ENCODE data around the gene XPO6.
"Not testable (repeated sequence)": the region's sequence is repeated elsewhere in the genome, so short reads cannot be mapped to it uniquely, and the experiment has no call there.

XPO6 gene

DNA sequence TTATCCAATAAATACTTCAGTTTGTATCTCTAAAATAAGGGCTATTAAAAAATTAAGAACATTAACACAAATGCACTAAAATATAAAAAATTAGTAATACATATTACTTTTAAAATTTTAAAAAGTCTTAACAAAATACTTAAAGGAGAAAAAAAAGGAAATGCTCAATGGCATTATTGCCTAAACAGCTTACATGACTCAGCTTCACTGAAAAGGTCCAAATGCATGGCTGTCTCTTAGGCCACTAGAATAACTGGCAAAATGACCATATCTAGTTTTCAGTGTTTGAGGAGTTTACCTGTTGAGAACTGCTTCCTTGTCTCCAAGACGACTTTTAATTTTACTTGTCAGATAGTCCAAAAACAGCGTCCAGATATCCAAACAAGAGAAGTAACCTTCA, 66.0 kb downstream of the XPO6 start:
- no peak for DNase-seq

DNA sequence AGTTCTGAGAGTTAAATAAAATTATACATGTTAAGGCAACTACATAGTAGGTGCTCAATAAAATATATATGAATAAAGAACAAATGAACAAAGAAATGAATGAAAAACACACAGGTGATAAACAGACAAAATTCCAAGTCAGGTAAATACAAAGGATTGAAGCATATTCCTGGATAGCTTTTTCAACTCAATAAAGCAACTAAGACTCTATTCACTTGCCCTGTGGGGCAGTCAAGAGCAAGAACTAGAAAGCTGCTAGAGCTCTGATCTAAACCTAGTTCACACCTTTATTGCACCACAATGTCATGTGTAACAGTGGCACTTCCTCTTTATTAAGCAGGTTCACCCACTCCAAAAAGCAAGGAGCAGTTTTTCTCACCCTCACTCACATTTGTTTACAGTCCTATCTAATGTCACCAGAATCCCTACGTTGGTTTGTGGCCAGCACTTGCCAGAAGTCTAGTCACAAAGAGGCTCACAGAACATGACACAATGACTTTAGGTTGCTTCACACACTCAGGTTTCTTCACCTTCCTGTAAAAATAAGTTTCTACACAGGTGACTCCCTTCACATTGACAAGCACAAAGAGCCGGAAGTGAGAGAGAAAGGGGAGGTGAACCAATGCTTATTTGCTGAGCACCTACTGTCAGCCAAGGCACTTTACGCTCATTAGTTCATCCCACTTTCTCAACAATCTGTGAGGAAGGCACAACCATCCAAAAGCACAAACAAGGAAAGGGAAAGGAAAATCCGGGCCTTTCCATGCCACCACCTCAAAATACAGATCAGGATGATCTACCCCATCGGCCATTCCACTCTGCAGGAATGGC, 70.8 kb downstream of the XPO6 start:
- no peak for DNase-seq

DNA sequence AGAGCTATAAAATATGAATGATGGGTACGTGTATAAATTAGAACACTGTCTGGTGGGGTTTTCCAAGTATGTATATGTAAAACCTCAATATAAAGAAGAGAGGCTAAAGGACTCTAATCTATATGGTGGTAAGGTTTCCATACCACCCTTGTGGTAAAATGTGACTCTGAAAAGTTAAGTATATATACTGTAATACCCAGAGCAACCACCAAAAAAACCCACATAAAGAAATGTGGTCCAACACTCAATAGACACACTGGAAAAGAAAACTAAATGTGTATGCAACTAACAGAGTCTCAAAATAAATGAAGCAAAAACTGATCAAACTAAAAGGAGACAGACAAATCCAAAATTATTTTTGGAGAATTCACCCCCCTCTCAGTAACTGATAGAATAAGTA, 72.2 kb downstream of the XPO6 start:
- no peak for DNase-seq

DNA sequence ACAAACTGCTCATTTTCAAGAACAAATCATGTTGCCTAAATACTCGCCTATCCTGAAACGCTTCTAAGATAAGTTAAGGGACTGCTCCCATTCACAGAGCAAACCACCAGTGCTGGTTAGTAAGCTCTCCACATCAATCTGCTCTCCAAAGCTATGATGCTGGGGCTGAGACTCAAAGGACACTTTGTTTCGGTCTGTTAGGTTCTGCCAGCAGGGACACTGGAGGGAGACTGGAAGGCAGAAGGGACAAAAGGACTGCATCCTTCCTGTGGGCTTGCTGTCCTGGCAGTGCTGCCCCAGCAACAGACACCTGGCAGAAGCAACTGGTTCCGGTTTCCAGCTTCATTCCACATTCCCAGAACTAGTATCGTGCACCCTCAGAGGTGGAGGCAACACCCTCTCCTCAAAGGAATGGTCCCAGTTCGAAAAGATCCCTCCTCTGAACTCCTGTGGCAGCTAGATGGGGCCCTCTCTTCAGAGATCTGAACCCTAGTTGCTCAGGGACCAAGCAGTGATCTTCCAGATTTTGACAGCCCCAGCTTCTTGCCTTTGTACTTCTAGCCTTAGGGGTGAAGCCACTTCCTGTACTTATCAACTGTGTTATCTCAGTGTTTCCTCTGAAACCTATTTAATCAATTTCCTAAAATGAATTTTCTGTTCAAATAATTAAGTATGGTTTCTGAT, 74.9 kb downstream of the XPO6 start:
- no peak for DNase-seq

DNA sequence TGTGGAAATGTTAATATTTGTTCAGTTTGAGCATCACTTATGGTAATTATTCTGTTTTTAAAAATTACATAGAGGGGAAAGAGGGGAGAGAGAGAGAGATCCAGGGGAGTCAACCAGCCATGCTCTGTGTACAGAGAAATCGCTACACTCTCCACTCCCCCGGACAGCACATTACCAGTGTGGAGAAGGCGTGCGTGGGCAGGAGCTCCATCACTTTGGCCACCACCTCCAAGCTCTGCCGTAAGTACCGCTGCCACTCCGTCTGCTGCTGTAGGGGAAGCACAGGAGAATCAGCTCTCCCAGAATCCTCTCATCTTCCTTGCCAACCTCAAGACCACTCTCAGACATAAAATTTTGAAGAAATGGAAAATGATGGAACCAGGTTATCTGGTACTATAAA, 78.1 kb downstream of the XPO6 start:
- DNase-seq: no peak

DNA sequence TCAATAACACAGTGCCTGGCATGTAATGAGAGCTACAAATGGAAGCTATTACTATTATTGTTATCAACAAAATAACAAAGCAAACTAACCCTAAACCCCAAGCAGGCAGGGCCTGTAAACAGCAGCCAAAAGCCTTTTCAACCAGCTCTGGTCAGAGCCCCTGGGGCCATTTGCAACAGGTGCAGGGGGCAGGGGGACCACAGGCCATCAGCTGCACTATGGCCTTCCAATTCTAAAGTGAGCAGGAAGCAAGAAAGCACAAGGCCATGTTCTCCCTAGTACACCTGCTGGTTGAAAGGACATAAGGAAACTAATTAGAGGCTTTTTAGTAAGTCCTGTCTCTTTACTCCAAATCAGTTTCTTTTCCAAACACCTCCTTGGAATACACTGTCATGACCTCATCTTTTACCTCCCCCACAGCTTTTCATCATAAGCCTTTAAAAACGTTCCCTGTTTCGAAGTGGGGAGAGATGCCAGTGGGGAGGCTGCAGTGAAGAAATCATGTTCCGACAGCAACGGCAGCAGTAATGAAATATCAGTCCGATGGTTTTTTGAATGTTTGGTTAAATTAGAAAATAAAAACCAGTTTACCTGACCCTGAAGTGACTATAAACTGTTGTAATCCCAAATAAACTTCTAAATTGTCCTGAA, 79.9 kb downstream of the XPO6 start:
- no peak for DNase-seq

DNA sequence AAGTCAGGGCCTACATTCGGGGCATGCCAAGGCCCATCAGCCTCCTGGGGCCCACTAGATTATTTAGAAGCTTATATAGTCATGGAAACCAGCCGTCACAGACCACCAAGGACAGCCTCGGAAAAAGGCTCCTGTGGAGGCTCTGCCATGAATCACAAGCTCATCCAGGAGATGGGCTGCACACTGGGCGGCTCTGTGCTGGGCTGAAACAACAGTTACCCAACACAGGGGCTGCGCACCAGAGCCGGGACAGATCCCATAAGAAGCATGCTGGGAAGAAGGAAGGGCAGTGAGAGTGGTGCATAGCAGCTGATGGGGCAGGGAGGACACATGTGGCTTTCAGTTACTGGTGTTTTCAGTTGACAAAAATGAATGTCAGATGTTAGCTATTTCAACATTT, 80.6 kb downstream of the XPO6 start:
- DNase-seq: no peak

DNA sequence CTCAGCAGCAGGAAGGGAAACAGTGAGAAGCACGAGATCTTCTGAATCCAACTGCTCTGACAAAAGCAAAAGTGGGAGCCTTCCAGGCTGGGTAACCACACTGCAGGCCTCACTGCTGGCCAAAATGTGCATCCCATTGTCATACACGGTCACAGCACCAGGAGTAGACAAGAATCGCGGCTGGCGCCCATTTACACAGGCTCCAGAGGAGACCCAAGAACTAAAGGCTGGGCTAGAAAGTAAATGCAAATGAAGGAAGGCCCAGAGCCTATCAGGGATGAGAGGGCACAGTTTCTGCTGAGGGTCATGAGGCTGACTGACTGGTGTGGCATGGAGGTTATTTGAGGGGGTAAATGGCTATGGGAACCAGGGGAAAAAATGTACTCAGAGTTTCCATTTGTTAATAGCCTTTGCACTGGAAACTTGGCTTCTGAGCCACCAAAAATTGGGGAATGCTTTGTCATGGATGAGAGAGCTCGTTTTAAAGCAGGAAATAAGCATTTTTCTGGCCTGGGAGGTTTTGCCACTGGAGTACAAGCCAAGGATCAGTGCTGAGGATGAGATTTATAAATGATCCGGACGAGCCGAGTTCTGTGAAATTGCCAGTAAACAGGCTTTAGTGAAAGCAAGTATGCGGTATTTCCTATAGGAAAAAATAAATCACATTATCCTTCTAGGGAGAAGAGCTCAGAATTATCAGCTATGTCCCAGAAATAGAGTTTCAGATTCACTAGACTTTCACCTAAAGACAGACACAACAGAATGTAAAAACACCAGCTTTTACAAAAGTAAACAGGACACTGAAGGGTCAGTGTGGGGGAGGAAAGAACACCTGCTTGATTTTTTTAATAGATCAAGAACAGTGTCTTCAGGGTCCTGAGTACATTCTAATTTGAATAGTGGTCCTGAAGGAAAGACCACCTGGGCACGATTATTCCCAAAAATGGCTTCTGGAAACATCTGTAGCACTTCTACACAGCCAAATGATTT, 81.4 kb downstream of the XPO6 start:
- DNase-seq: no peak

DNA sequence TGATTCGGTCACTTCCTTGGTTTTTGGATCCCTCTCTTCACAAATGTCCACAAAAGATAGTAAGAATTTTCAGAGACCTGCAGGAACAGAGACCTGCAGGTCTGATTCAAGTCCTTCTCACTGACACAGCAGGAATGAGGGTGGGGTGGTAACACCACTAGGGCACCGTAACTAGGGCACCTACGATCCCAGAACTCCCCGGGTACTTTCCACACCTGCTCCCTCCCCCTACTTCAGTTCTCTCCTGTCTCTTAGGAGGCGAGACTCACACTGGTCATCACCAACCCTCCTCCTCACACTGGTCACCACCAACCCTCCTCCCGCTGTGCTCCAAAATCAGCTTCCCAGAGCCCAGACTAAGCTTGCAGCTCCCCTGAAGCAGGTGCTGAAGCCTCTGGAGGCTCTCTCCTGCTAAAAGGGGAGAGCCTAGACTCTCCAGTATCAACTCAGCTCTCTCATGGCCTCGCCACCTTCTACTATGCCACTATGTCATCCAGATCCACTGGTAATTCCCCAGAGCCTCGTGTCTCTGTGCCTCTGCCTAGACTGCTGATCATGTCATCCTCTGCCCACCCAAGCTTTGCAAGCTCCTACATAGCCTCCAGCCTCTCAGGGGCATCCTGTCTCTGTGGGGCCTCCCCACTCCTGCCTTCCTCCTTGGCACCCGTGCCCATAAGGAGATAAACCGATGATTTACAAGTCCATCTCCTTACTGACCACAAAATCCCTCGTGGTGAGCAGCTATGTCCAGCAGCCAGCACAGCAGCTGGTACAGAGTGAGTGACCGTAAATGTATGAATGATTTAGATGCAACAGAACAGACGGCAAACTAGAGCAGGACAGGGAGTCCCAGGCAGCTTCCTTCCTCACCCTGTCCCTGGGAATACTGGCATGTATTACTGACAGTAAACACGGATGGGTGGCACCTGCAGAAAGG, 84.8 kb downstream of the XPO6 start:
- no peak for DNase-seq

DNA sequence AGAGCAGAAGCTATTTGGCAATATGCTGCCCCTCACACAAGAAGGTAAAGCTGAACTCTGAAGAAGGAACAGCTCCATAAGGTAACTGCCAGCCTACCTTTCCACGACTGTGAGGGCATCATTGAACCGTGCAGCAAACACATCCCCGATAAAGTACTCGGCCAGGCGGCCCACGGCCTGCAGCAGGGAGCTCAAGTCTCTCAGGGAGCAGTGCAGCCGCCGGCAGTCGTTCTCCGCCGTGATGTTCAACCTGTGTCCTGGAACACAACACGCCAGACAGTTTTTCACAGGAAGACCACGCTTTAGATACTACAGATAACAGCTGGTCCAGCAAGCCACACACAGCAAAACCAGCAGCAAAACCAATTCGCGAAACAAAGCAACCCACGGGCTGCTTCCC, 86.2 kb downstream of the XPO6 start:
- DNase-seq: no peak

DNA sequence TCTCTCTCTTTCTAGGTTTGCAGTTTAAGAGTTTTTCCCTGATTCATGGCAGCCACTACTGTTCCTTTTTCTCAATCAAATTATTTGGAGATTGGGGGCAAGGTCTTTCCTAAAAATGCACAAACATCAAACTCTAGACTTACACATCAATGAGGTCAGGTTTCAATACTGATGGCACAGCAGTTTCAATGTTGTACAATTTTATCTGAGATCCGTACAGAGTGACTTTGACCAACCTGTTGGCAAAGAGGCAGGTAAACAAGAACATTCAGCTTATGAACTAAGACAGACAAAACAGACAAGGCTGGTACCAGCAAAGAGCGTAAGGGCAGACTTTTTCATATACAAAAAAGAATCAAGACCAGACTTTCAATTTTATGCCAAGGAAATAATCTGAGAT, 90.2 kb downstream of the XPO6 start:
- DNase-seq: no peak

DNA sequence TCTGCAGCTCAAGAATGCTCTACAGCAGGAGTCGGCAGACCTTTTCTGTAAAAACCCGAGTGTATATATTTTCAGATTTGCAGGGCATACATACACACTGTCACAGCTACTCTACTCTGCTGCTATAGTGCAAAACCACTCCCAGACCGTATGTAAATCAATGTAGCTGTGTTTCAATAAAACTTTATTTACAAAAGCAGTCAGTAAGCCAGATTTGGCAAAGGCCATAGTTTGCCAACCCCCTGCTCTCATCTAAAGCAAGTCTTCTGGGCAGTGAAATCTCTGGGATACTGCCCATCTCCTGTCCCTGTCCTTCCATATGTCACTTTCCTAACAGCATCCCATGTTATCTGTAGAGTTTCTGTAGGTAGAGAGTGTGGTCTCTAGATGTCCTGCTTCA, 91.0 kb downstream of the XPO6 start:
- no peak for DNase-seq

DNA sequence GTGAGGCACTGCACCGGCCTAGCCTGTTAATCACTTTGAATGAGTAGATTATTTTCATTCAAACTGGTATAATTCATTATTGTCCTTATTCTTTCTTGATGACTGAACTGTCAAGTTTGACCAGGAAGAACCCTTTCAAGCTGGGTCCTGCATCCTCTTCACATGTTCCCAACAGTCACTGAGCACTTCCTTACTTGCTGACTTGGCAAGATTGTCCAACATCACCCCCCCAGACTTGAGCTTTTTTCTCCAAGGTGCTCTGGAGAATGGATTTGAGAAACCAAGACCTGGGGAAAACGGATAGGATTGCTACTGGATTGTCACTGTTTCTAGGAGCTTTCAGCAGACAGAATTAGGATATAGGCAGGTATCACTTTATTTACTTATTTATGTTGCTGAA, 93.1 kb downstream of the XPO6 start:
- DNase-seq: no peak

DNA sequence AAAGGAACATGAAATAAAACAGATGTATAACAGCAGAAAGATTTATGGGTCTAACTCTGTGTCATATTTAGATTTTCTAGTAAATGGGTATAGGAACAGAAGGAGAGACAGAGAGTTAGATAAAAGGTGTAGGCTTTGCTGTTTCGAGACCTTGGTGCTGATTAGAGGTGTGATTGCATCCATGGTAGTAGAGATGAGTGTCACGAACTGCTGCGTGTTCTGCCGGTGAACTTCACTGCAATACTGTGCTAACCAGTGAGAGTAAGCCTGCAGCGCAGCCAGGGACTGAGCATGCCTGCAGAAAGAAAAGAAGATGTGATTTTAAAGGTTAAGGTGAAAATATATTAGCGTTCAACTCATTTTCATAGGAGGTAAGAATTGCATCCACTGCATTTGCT, 94.6 kb downstream of the XPO6 start:
- no peak for DNase-seq

DNA sequence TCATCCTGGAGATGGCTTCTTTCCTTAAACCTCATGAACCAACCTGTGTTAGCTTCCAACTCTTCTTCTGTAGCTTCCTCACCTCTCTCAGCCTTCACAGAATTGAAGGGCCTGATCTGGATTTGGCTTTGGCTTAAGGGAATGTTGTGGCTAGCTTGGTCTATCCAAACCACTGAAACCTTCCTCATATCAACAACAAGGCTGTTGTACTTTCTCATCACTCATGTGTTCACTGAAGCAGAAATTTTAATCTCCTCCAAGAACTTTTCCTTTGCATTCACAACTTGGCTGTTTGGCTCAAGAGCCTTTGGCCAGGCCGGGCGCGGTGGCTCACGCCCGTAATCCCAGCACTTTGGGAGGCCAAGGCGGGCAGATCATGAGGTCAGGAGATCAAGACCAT, 95.9 kb downstream of the XPO6 start:
- not testable (repeated sequence) for DNase-seq

DNA sequence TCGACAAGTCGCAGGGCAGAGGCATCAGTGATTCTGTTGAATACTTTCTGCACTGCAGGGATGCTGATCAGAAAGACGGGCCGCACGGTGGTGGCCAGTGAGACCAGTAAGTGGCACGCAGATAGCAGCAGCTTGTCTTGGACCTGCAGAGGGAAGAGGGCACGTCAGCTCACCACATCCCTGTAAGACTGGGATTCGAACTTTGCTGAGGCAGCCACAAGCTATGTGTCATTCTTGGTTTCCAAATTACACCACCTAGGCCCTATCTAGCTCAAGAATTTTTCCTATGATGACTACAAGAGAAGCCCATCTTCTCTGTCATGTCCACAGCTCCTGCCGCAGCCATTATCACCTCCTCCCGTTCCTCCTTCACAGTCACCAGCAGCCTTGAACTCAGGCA, 98.9 kb downstream of the XPO6 start:
- no peak for DNase-seq

DNA sequence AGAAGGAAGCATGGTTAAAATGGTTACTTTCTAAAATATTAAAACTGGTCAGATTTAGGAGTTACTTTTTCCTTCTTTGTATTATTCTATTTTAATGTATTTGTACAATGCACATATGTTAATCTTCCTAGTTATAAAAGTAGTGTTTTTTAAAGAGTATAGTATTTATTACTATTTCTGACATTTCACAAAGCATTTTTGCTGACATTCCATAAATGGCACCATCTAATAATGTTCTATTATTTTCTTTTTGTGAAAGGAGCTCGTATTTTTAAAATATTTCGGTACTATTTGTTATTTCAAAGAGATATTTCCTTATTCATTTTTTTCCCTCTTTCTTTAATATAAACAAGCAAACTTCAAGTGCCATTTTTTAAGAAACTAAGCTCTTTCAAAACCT, 100.8 kb downstream of the XPO6 start:
- DNase-seq: no peak

DNA sequence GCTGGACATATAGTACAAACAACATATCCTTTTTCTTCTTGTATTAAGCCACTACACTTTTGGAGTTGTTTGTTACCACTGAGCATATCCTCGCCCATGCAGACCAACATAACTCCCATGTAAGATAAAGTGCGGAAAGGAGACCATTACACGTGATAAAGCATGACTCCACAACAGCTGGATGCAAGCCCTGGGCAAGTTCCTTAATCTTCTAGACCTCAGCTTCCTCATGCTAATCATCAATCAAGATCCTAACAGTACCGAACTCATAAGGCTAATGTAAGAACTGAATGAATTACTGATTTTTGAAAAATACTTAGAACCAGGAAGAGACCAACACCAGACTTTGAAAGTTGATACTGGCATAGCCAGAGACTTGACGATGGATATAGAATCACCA, 101.3 kb downstream of the XPO6 start:
- no peak for DNase-seq

DNA sequence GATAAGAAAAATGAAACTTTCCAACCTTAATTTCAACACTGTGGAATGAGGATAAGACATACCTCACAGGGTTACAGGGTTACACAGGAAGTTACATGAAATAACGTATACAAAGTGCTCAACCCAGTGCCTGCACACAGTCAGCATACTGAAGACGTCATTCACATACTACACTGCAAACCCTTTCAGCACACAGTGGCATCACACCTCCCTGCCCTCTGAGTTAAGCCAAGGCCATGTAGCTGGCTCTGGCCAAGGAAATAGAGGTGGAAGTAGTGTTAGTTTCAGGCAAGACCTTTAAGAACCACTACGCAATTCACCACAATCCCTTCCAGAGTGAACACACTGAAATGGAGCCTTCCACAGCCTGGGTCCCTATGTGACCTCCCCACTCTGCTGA, 101.7 kb downstream of the XPO6 start:
- no peak for DNase-seq

DNA sequence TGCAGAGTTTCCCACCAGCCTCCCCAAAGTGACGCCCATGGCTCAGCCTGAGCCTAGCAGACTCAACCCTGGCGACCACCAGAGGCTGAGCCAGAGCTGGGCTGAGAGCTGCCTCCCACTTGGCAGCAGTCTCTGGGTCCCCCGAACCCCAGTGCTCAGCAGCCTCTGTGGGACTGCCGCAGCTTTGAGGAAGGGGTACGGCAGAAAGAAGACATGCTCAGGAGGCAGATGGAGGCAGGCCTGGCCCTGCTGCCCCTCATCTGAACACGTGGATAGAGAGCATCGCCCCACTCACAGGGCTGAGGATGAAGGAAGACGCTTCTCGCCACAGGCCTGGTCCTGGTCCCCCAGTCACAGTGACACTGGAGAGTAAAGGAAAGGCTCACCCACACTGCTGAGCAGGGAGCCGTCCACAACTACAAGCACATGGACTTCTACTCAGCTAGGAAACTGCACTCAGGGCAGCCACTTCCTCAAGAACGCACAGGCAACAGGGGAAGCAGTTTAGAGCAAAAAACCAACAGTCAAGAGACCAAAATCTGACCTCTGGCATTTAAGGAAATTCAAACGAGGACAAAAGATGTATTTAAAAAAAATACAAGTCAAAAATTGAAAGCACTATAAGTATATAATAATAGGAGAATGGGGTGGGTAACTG, 103.0 kb downstream of the XPO6 start:
- no peak for DNase-seq

DNA sequence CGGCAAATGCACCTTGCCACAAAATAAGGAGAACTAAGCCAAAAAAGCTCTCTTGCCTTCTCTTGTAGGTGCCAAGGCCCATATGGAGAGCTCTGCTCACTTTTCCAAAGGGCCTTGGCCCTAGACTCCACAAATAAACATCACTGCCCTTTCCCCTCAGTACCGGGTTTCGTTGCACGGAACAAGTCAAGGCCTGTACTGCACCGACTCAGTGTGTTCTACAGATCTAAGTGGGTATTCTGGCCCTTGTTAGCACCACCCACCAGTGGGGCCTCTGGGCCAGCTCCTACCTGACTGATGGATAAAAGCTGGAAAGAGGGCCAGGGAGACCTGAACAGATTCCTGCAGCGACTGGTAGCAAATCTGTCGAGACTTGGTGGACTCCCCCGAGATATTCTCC, 104.5 kb downstream of the XPO6 start:
- DNase-seq: no peak
